Keratinocyte (primary cell): ENCODE data around the gene SEMA3C. TPM values are rescaled to one million over a fixed set of nuclear protein-coding genes. Genes with fewer than 3 reads are reported as not detected.

Experiments used
- DNase-seq: peaks from one replicate; pipeline ENCODE4 v3.0.0-alpha.2; 2011; ENCODE audit warnings: low read depth, missing footprints, low spot score
- FAIRE-seq: peaks from 2 replicates; lab custom pipeline; 2011; peaks lifted over from hg19 to GRCh38; lab: Jason Lieb, UNC
- H2AFZ ChIP-seq: 2 replicates; pipeline ENCODE4 v1.6.0; 2012; ENCODE audit warnings: low read length, control low read depth, inconsistent platforms; ENCODE audit not compliant: control insufficient read depth
- H3K27ac ChIP-seq: 2 replicates; pipeline ENCODE4 v1.5.1; 2011; ENCODE audit warnings: low read length; ENCODE audit not compliant: control insufficient read depth, insufficient read depth
- H3K27me3 ChIP-seq: 3 replicates; pipeline ENCODE4 v1.6.0; 2011; ENCODE audit warnings: low read length; ENCODE audit not compliant: control insufficient read depth, insufficient read depth; ENCODE audit errors: extremely low read depth
- H3K36me3 ChIP-seq, 2 experiments: 2 replicates in 1 of 2; 3 replicates in 1 of 2; pipeline ENCODE4 v1.5.1; 2011; ENCODE audit warnings: low read length in 2 of 2, mild to moderate bottlenecking in 1 of 2; ENCODE audit not compliant: control insufficient read depth in 2 of 2, insufficient read depth in 2 of 2; ENCODE audit errors: extremely low read depth in 1 of 2
- H3K4me1 ChIP-seq: 3 replicates; pipeline ENCODE4 v1.5.1; 2011; ENCODE audit warnings: low read length; ENCODE audit not compliant: control insufficient read depth, insufficient read depth; ENCODE audit errors: extremely low read depth
- H3K4me2 ChIP-seq: 3 replicates; pipeline ENCODE4 v1.6.0; 2011; ENCODE audit warnings: low read depth, low read length; ENCODE audit not compliant: control insufficient read depth, insufficient read depth; ENCODE audit errors: extremely low read depth
- H3K4me3 ChIP-seq, 3 experiments: fragments of 200-600 bp in 1 of 3; sonication (generic) in 1 of 3; 2 replicates in 2 of 3; 3 replicates in 1 of 3; pipeline ENCODE4 v1.5.1; 2011 to 2016; ENCODE audit warnings: low read length in 3 of 3, mild to moderate bottlenecking in 3 of 3, control low read depth in 2 of 3, inconsistent platforms in 1 of 3, low read depth in 1 of 3, mixed read lengths in 1 of 3, mixed run types in 1 of 3, moderate library complexity in 1 of 3; ENCODE audit not compliant: control insufficient read depth in 2 of 3, insufficient read depth in 2 of 3; ENCODE audit errors: extremely low read depth in 1 of 3
- H3K79me2 ChIP-seq: 2 replicates; pipeline ENCODE4 v1.6.0; 2012; ENCODE audit warnings: low read length; ENCODE audit not compliant: control insufficient read depth, insufficient read depth
- H3K9ac ChIP-seq: 3 replicates; pipeline ENCODE4 v1.6.0; 2011; ENCODE audit warnings: low read length; ENCODE audit not compliant: control insufficient read depth, insufficient read depth; ENCODE audit errors: extremely low read depth
- H3K9me1 ChIP-seq: 3 replicates; pipeline ENCODE4 v1.6.0; 2011; ENCODE audit warnings: low read length; ENCODE audit not compliant: control insufficient read depth, insufficient read depth; ENCODE audit errors: extremely low read depth
- H3K9me3 ChIP-seq: 2 replicates; pipeline ENCODE4 v1.5.1; 2012; ENCODE audit warnings: low read depth, low read length; ENCODE audit not compliant: control insufficient read depth
- H4K20me1 ChIP-seq: 3 replicates; pipeline ENCODE4 v1.6.0; 2011; ENCODE audit warnings: low read length; ENCODE audit not compliant: control insufficient read depth, insufficient read depth; ENCODE audit errors: extremely low read depth
- EZH2 ChIP-seq: IDR thresholded peaks from one replicate; pipeline ENCODE4 v1.6.1; 2012; ENCODE audit warnings: inconsistent platforms, mild to moderate bottlenecking, low read length, moderate library complexity
- dilution Hi-C: fragments of 300-500 bp; cut with MboI; formaldehyde crosslinking; loops from one replicate; pipeline ENCODE4 v1.7.0; 2020; ENCODE audit warnings: low sequenced_read_pairs; ENCODE audit not compliant: extremely low pct_ligation_motif_present
- polyA plus RNA-seq, 5 experiments: library from polyadenylated mRNA; depleted of rRNA in 3 of 5; stranded (reverse) in 3 of 5; stranded (forward) in 1 of 5; unstranded in 1 of 5; fragments of >200 nt; gene quantifications; 1 replicate in 1 of 5; 2 replicates in 3 of 5; 3 replicates in 1 of 5; pipeline versions ENCODE4 v1.2.1 to v1.2.3, GENCODE V29; 2011 to 2012; ENCODE audit warnings: missing spikeins in 2 of 5, low read depth in 1 of 5, low replicate concordance in 1 of 5
- TF ChIP-seq, protein P1 (sequence below), 3 experiments: IDR thresholded peaks in 1 of 3; conservative IDR thresholded peaks in 1 of 3; optimal IDR thresholded peaks in 1 of 3; 2 replicates in 2 of 3; 3 replicates in 1 of 3; pipeline versions ENCODE3 to v1.5.1; 2011; ENCODE audit warnings: low read length in 3 of 3, mild to moderate bottlenecking in 3 of 3, moderate library complexity in 2 of 3, control low read depth in 1 of 3, inconsistent platforms in 1 of 3; ENCODE audit not compliant: insufficient read depth in 2 of 3; ENCODE audit errors: extremely low read depth in 1 of 3

SEMA3C gene
- polyA plus RNA-seq, 1 donor (not counting 4 experiments of a cell fraction or from before 2014, with no cell fraction given) = 142 TPM

DNA sequence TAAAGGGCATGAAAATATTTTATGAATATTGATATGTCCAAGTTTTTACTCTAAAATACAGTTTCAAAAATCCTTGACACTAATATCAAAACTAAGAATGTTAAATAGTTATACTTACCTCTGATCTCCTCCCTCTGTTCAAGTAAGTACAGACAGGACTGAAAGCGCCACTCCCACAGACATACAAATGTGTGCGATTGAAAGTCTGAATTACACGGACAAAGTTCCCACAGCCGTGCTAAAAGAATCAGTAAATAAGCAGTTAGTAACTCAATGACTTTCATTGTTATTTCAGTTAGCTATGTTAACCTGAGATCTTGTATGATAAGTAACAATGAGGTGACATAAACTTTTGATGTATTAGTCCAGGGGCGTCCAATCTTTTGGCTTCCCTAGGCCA lies 100.7 kb downstream of the SEMA3C start:
- no peak overlapping the region for H3K4me3 ChIP-seq
- no peaks in the 10 kb centered on the region for H3K4me1 ChIP-seq
- no peaks in the 10 kb centered on the region for H3K9me1 ChIP-seq
- H3K36me3 ChIP-seq = peaks cover 3 to 12% of the 10 kb centered on the region in 2 experiments
- DNase-seq (no peak), FAIRE-seq (no peak)
- H3K4me2 ChIP-seq = no peak overlapping the region
- H2AFZ ChIP-seq = no peak overlapping the region
- no peaks in the 10 kb centered on the region for H3K27me3 ChIP-seq
- TF ChIP-seq EZH2 = no peak
- TF ChIP-seq, protein P1, sequence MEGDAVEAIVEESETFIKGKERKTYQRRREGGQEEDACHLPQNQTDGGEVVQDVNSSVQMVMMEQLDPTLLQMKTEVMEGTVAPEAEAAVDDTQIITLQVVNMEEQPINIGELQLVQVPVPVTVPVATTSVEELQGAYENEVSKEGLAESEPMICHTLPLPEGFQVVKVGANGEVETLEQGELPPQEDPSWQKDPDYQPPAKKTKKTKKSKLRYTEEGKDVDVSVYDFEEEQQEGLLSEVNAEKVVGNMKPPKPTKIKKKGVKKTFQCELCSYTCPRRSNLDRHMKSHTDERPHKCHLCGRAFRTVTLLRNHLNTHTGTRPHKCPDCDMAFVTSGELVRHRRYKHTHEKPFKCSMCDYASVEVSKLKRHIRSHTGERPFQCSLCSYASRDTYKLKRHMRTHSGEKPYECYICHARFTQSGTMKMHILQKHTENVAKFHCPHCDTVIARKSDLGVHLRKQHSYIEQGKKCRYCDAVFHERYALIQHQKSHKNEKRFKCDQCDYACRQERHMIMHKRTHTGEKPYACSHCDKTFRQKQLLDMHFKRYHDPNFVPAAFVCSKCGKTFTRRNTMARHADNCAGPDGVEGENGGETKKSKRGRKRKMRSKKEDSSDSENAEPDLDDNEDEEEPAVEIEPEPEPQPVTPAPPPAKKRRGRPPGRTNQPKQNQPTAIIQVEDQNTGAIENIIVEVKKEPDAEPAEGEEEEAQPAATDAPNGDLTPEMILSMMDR (optimal IDR thresholded peaks at IDR 0.05 in 1 of 3, IDR thresholded peaks at IDR 0.05 in 1 of 3, conservative IDR thresholded peaks at IDR 0.05 in 1 of 3; ENCODE audit: extremely low read depth in 1 of 3, insufficient read depth in 2 of 3, low read length in 3 of 3) = no peak
- H3K9ac ChIP-seq = no peak overlapping the region
- H3K9me3 ChIP-seq = no peaks in the 10 kb centered on the region
- no peak overlapping the region for H3K27ac ChIP-seq
- H3K79me2 ChIP-seq = no peaks in the 10 kb centered on the region
- no peaks in the 10 kb centered on the region for H4K20me1 ChIP-seq
- dilution Hi-C loops = no loop called here

DNA sequence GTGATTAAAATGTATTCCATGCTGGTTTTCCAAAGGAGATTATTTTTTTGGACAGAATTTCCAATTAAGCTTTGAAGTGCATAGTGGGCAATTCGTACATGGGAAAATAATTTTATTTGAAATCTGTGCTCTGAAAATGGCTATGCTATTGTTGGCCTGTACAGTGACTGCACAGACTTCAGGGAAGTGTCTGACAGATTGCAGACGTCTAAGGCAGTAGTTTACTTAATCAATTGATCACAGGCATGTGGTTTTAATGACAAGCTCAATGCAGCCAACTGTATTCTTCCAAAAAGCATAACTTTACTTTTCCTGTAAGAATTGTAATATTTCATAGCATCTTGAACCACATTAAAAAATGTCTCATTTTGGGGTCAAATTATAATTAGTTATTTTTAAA lies 102.0 kb downstream of the SEMA3C start:
- TF ChIP-seq EZH2 = no peak
- TF ChIP-seq, protein P1 (optimal IDR thresholded peaks at IDR 0.05 in 1 of 3, IDR thresholded peaks at IDR 0.05 in 1 of 3, conservative IDR thresholded peaks at IDR 0.05 in 1 of 3; ENCODE audit: extremely low read depth in 1 of 3, insufficient read depth in 2 of 3, low read length in 3 of 3) = no peak
- Histone ChIP-seq H3K27ac (no peak overlapping the region), H3K4me1 (no peaks in the 10 kb centered on the region), H3K4me3 (no peak overlapping the region), H3K9ac (no peak overlapping the region), H3K79me2 (no peaks in the 10 kb centered on the region), H4K20me1 (no peaks in the 10 kb centered on the region), H2AFZ (no peak overlapping the region), H3K36me3 (peaks cover 3 to 12% of the 10 kb centered on the region in 2 experiments), H3K9me3 (no peaks in the 10 kb centered on the region), H3K9me1 (no peaks in the 10 kb centered on the region), H3K27me3 (no peaks in the 10 kb centered on the region), H3K4me2 (no peak overlapping the region)
- no peak for FAIRE-seq
- dilution Hi-C loops = no loop called here
- no peak for DNase-seq
